HG03469 (cell line): ENCODE measurements around the gene PER1.

ENCODE experiments used
- ATAC-seq: cut with Tn5 transposase; IDR thresholded peaks from one replicate; pipeline ENCODE4 v1.9.1; 2021; ENCODE audit warnings: mild to moderate bottlenecking, moderate library complexity, moderate number of reproducible peaks; ENCODE audit not compliant: unreplicated experiment

The PER1 gene

GRCh38 chr17:8096541-8096940 lies 55.7 kb downstream of the PER1 start:
- ATAC-seq, result no peak

- no peak for ATAC-seq
Observed at GRCh38 chr17:8095361-8095760, 56.8 kb downstream of the PER1 start.

GRCh38 chr17:8091033-8091687 lies 61.0 kb downstream of the PER1 start:
- no peak for ATAC-seq
